ENCODE measurements around the gene CDH4. TPM values are rescaled to one million over a fixed set of nuclear protein-coding genes. Genes with fewer than 3 reads are reported as not detected.

The CDH4 gene
- total and polyA plus RNA-seq, 8 donors, result under 0.01 to 2.2 (median 0.11) TPM; not detected in 2

- H3K27ac ChIP-seq, result no peak overlapping the region
- DNase-seq, result no peak
- whole genome bisulfite sequencing, 5 donors, result 61 to 72% (median 63%) methylated on average over 13 of the region's 13 CpGs
- intact Hi-C loops (cut with DNase I; ENCODE audit: low total_unique reads), result no loop called here
- no peaks in the 10 kb centered on the region for H3K36me3 ChIP-seq
- no peak for TF ChIP-seq POLR2AphosphoS5 (IDR thresholded peaks at IDR 0.05)
- TF ChIP-seq EP300 (IDR thresholded peaks at IDR 0.05), result no peak
- TF ChIP-seq POLR2A (IDR thresholded peaks at IDR 0.05), result no peak
- peaks cover 0 to 81% (median 0%) of the 10 kb centered on the region in 3 donors for H3K27me3 ChIP-seq
- H3K4me1 ChIP-seq, result no peaks in the 10 kb centered on the region
- H3K4me3 ChIP-seq, result no peak overlapping the region
- no peaks in the 10 kb centered on the region for H3K9me3 ChIP-seq
Observed at GRCh38 chr20:61684136-61684535, 432.1 kb downstream of the CDH4 start.

GRCh38 chr20:61684583-61685235 lies 432.6 kb downstream of the CDH4 start:
- Histone ChIP-seq H3K4me1 (no peaks in the 10 kb centered on the region), H3K4me3 (no peak overlapping the region), H3K27me3 (peaks cover 0 to 79% (median 0%) of the 10 kb centered on the region in 3 donors), H3K27ac (no peak overlapping the region), H3K9me3 (no peaks in the 10 kb centered on the region), H3K36me3 (no peaks in the 10 kb centered on the region)
- intact Hi-C loops (cut with DNase I; ENCODE audit: low total_unique reads), result no loop called here
- WGBS, 5 donors, result 28 to 50% (median 46%) methylated on average over 10 of the region's 10 CpGs
- no peak for TF ChIP-seq POLR2AphosphoS5 (IDR thresholded peaks at IDR 0.05)
- TF ChIP-seq EP300 (IDR thresholded peaks at IDR 0.05), result no peak
- TF ChIP-seq CTCF (IDR thresholded peaks at IDR 0.05), result no peak
- no peak for TF ChIP-seq POLR2A (IDR thresholded peaks at IDR 0.05)
- DNase-seq, result no peak

GRCh38 chr20:61685462-61685861 lies 433.4 kb downstream of the CDH4 start:
- intact Hi-C loops (cut with DNase I; ENCODE audit: low total_unique reads), result no loop called here
- WGBS, 5 donors, result 67 to 83% (median 73%) methylated on average over 11 to 14 of the region's 14 CpGs
- DNase-seq, result no peak
- no peaks in the 10 kb centered on the region for H3K36me3 ChIP-seq
- no peak overlapping the region for H3K4me3 ChIP-seq
- no peak for TF ChIP-seq CTCF (IDR thresholded peaks at IDR 0.05)
- no peaks in the 10 kb centered on the region for H3K4me1 ChIP-seq
- peaks cover 0 to 80% (median 0%) of the 10 kb centered on the region in 3 donors for H3K27me3 ChIP-seq
- no peaks in the 10 kb centered on the region for H3K9me3 ChIP-seq
- H3K27ac ChIP-seq, result no peak overlapping the region

GRCh38 chr20:61686051-61686936 lies 434.2 kb downstream of the CDH4 start:
- Histone ChIP-seq H3K4me3 (no peak overlapping the region), H3K27me3 (peaks cover 0 to 80% (median 0%) of the 10 kb centered on the region in 3 donors), H3K36me3 (no peaks in the 10 kb centered on the region), H3K9me3 (no peaks in the 10 kb centered on the region), H3K4me1 (no peaks in the 10 kb centered on the region), H3K27ac (no peak overlapping the region)
- 87 to 93% (median 90%) methylated on average over 38 of the region's 38 CpGs for WGBS, 5 donors
- no peak for DNase-seq
- intact Hi-C loops (cut with DNase I; ENCODE audit: low total_unique reads), result no loop called here
- TF ChIP-seq CTCF (IDR thresholded peaks at IDR 0.05) (no peak), EP300 (IDR thresholded peaks at IDR 0.05) (no peak), POLR2AphosphoS5 (IDR thresholded peaks at IDR 0.05) (no peak), POLR2A (IDR thresholded peaks at IDR 0.05) (no peak)
